Mesenteric fat pad (tissue), 1 donor: ENCODE data around the gene LILRA5. TPM values are rescaled to one million over a fixed set of nuclear protein-coding genes. Genes with fewer than 3 reads are reported as not detected.
"Not testable (repeated sequence)": the region's sequence is repeated elsewhere in the genome, so short reads cannot be mapped to it uniquely, and the experiment has no call there.

Experiments used
- DNase-seq: peaks from one replicate; pipeline ENCODE4 v3.0.0-alpha.2; 2020; ENCODE audit warnings: low spot score
- long read RNA-seq: library from polyadenylated mRNA; unstranded; transcript quantifications from one replicate; pipeline ENCODE4 v2.0.0, GENCODE V29; 2020
- total RNA-seq: library from RNA; stranded (reverse); fragmentation: NEBNext Ultra II Directional; extraction: Animal tissue kit (Norgen Biotek cat#: 25700); gene quantifications from one replicate; pipeline ENCODE4 v1.2.1, GENCODE V29; 2021
- donor health status: DM: yes; HTN: yes; CAD: no.

The LILRA5 gene
- total RNA-seq, result 23.0 TPM
- long read RNA-seq, transcript LILRA5-201 (7 exons, 1,363 nt), result major isoform, 47 of 56 reads
- long read RNA-seq, partial matches to known transcripts, result 3 of 56 reads
- long read RNA-seq, other reads (novel, unspliced or antisense), result 5 of 56 reads

DNA sequence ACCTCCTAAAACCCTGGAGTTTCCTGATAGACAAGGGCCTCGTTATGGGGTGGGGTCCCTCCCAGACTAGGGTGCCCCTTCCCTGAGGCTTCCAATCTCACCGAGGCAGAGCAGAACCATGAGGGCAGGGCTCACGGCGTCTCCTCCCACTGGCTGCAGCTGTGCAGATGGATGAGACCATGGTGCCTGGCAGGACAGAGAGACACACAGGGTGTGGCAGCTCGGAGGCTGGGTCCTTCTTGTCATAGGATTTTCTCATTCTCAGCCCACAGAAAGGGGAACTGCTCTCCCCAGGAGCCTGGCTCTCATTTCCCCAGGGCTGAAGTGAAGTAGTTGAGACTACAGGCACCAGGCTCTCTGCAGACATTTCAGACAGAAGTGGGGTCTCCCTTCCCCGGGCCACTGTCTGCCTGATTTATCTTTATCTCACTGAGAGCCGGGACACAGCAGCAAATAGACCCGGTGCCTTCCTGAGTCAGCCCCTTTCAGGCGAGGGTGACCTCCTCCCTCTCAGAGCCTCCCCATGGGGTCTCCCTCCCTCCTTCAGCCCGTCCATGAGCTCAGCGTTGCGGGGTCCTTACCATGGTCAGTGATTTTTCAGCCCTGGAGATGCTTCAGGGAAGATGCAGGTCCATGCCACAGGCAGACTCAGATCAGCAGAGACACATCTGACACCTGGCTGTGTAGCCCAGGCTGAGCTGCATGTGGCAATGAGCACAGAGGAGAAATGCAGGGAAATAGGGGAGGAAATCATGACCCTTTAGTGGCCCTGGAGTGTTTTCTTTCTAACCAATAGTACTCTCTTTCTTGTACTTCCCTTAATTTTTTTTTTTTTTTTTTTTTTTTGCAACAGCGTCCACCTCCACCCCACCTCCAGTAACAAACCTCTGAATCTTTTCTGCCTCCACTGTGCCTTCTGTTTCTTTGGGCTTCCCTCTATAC lies at the start of gene LILRA5:
Gene LILRA5, minus strand, starts transcription at position 731 of the 942 bp plus-strand sequence. Its CDS starts 147 bp downstream, at position 584.
- peak; percentile 68 for DNase-seq

- not testable (repeated sequence) for DNase-seq
Observed at GRCh38 chr19:54361680-54362422, 48.9 kb upstream of the LILRA5 start.

DNA sequence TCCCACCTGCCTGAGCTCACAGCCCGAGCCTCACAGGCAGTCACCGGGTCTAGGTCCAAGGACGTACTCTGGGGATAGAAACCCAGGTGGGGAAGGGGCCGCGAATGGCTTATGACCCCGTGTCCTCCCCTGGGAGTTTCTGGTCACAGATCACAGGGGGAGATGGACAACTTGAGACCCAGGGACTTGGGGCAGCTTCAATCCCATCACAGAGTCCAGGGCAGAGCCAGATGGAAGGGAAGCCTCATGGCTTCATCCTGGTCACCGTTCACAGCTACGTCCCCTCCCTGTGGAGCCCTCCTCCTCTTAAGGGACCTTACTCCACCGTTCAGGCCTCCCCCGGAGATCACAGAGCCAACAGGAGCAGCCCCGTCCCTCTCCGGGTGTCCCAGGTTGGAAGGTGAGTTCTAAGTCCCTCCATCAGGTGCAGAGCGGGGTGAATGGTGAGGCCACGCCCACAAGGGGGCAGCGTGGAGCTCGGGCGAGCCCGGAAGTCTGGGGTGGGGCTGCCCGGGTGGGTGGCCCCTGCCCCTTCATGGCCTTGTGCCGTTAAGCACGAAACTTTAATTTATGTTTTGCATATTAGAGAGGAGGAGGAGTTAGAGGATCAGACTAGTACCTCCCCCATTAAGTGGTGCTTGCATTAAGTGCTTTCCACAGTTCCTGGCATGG lies 46.3 kb upstream of the LILRA5 start:
- DNase-seq, result peak; percentile 83

GRCh38 chr19:54357381-54357780 lies 44.4 kb upstream of the LILRA5 start:
- DNase-seq, result no peak

DNA sequence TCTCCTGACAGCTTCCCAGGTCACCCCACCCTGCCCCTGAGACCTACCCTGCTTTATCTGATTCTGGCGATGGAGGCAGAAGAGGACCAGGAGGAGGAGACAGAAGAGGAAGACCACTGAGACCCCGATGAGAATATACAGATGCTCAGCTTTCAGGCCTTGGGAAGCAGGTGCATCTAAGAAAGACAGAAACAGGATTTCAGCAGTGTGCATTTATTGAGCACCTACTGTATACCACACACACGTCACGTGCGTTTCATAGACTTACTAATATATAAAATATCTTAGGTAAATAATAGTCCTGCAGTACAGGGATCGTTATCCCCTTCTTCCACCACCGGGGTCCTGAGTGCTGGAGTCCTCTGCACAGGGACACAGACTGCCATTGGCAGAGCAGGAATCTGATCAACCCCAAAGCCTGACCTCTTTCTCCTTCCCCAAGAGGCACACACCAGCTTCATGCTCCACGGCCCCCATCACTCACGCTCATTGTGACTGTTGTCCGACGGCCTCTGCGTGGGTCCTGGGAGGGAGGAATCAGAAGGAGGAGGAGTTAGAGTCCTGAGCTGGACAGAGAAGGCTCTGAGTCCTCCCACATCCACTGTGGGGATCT lies 43.6 kb upstream of the LILRA5 start:
- DNase-seq, result no peak

GRCh38 chr19:54355675-54356074 lies 42.7 kb upstream of the LILRA5 start:
- no peak for DNase-seq

- DNase-seq, result no peak
Observed at GRCh38 chr19:54354761-54355160, 41.8 kb upstream of the LILRA5 start.

DNA sequence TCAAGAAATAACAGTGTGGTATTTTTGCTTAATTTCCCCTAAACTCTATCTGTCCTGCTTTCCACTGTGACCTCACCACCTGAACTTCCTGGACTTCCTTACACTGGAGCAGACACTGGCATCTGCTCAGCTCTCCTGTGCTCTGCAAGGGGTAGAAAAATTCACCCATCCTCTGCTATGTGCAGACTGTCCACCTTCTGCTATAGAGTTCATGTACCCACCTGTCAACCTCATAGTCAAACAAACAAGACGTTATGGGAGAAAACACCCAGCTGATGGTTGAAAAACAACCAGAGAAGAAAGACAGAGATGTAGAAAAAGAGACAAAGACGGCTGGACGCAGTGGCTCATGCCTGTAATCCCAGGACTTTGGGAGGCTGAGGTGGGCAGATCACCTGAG lies 39.6 kb upstream of the LILRA5 start:
- no peak for DNase-seq

- DNase-seq, result no peak
Observed at GRCh38 chr19:54352041-54352440, 39.1 kb upstream of the LILRA5 start.

DNA sequence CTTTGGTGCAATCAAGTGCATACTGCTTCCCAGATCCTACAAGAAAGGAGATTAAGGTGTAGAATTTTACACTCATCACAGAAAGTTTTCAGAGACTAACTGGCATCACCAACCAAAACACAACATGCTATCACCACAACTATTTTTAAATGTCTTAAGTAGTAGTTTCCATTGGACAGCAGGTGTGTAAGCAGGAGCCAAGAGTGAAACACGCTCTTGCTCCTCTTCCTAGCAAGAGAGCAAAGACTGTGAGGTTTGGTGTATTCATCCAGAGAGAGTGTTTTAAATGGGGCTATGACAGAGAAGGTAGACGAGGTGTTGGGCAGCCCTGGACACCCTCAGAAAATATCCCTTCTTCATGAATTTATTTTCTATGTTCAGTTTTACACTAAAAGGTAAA lies 38.5 kb upstream of the LILRA5 start:
- DNase-seq, result no peak

- DNase-seq, result peak; percentile 43
Observed at GRCh38 chr19:54345938-54346386, 33.0 kb upstream of the LILRA5 start.

DNA sequence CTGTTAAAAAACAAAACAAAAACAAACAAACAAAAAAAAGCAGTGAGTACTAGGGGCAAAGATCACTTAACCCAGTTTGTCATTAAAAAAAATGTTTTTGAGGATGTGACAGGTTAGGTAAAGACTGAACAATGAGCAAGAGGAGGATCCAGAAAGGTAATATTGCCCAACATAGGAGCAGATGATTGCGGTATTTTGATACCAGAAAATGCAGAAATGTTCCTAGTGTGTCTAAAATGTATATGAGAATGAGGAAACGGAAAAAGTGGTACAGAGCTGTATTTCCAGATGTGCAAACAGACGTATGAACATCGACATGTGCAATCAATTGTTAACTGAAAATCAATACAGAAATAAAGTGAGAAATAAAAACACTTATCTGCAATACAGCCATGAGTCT lies 30.9 kb upstream of the LILRA5 start:
- DNase-seq, result no peak

- DNase-seq, result no peak
Observed at GRCh38 chr19:54341295-54341694, 28.3 kb upstream of the LILRA5 start.

- peak; percentile 72 for DNase-seq
Observed at GRCh38 chr19:54339646-54340358, 26.8 kb upstream of the LILRA5 start.

GRCh38 chr19:54338521-54338920 lies 25.6 kb upstream of the LILRA5 start:
- DNase-seq, result peak; percentile 67

GRCh38 chr19:54337858-54338230 lies 24.9 kb upstream of the LILRA5 start:
- DNase-seq, result peak; percentile 76

DNA sequence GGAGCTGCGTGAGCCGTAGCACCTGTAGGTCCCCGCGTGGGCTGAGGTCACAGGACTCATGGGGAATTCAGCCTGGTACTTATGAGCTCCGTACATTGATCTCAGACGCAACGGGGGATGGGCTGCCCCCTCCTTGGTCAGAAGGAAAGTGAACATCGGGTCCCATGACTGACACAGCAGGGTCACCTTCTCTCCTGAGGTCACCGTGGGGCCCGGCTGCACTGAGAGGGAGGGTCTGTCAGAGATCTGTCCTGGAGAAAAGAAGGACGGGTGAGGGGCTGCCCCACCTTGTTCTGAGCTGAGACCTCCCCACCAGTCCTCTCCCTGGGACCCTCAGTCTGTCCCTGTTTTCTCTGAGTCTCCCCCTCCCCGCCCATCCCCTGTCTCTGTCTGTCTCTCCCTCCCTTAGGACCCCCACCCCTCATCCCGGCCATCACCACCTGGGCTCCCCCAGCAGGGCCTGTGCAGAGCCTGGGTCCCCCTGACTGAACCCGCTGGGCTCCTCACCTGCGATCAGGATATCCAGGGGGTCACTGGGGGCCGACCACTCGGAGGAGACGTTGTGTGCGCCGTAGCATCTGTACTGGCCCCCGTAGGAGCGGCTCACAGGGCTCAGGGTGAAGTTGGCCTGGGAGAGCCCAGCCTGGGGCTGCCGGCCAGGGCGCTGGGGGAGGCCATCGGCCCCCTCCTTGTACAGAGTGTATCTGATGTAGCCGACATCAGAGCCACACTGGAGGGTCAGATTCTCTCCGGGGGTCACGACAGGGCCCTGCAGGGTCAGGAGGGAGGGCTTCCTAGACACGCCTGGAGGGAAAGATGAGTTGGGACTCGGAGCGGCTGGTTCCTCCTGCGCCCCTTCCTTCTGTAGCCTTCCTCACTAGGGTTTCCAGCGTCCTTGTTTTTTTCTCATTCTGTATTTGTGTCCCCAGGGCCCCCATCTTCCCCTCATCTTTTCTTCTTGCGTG lies 24.2 kb upstream of the LILRA5 start:
- DNase-seq, result peak; percentile 77

DNA sequence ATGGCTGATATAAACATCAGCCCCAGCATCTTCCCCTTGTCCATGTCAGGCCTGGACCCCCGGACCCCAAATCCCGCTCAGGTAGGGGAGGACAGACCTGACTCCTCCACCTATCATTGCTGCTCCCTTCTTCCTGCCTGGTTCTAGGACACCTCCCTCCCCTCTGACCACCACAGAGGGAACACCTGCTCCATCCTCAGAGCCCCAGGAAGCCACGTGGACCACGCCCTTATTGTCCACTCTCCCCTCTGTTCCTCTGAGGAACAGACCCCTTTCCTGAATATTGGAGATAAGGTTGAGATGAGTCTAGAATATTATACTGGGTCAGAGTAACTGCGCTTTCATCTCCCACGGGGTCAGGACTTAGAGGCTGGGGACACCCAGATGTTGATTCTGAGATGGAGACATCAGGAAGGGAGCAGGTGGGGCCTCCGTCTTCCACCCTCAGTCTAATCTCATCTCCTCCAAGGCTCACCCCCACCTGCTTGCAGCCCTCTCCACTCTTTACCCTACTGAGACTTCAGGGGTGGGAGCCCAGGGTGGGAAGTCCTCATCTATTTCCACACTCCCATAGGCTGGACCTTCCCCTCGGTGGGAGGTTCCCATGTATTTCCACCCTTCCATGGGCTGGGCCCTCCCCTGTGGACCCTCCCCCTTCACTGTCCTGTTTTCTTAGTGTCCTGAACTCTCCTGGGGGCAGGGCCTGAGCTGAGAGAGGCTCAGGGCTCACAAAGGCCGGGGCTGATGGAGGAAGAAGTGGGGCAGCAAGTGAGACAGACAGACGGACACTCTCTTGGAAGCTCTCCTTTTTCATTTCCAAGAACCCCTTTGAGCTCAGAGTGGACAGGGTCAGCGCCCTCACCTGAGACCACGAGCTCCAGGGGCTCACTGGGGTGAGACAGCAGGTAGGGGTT lies 23.3 kb upstream of the LILRA5 start:
- DNase-seq, result peak; percentile 35
